ENCODE measurements around the gene AP5S1. TPM values are rescaled to one million over a fixed set of nuclear protein-coding genes. Genes with fewer than 3 reads are reported as not detected.

The AP5S1 gene
- total and polyA plus RNA-seq, 2 of the 13 experiments (the other 11 are each of a cell fraction or from before 2014, with no cell fraction given), result 7.9 to 23.2 TPM

DNA sequence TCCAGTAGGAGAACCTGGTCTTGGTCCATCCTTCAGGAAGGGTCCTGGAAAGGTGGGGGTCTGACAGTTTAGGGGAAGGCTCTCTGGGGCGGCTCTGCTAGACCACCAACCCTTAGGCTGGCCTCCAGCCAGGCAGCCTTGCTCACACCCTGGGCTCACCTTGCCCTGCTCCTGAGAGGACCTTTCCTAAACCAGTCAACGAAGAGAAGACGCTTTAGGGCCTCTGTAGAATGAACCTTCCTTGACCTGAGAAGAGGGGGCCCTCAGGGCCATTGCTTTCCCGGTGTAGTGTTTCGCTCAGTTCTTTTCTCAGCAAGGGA, 23.2 kb upstream of the AP5S1 start (continued):
- TF ChIP-seq, protein P1, sequence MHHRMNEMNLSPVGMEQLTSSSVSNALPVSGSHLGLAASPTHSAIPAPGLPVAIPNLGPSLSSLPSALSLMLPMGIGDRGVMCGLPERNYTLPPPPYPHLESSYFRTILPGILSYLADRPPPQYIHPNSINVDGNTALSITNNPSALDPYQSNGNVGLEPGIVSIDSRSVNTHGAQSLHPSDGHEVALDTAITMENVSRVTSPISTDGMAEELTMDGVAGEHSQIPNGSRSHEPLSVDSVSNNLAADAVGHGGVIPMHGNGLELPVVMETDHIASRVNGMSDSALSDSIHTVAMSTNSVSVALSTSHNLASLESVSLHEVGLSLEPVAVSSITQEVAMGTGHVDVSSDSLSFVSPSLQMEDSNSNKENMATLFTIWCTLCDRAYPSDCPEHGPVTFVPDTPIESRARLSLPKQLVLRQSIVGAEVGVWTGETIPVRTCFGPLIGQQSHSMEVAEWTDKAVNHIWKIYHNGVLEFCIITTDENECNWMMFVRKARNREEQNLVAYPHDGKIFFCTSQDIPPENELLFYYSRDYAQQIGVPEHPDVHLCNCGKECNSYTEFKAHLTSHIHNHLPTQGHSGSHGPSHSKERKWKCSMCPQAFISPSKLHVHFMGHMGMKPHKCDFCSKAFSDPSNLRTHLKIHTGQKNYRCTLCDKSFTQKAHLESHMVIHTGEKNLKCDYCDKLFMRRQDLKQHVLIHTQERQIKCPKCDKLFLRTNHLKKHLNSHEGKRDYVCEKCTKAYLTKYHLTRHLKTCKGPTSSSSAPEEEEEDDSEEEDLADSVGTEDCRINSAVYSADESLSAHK (CRISPR knock-in tag; IDR thresholded peaks at IDR 0.05; ENCODE audit: borderline replicate concordance), result no peak
- no peak for TF ChIP-seq THAP11 (CRISPR knock-in tag; IDR thresholded peaks at IDR 0.05)
- TF ChIP-seq REST (IDR thresholded peaks at IDR 0.05; ENCODE audit: borderline replicate concordance in 1 of 2, low read depth in 1 of 2, low read length in 2 of 2), result no peak
- no peak for TF ChIP-seq MAFK (conservative IDR thresholded peaks at IDR 0.05 in 1 of 2, IDR thresholded peaks at IDR 0.05 in 1 of 2; ENCODE audit: low read length in 2 of 2)
- no peak for TF ChIP-seq HMG20A (CRISPR knock-in tag; IDR thresholded peaks at IDR 0.05; ENCODE audit: borderline replicate concordance)
- no peak for TF ChIP-seq NFATC3 (CRISPR knock-in tag; IDR thresholded peaks at IDR 0.05)
- no peak for TF ChIP-seq ZNF672 (CRISPR knock-in tag; IDR thresholded peaks at IDR 0.05)
- no peak for TF ChIP-seq HES4 (CRISPR knock-in tag; IDR thresholded peaks at IDR 0.05; ENCODE audit: borderline replicate concordance)

Measured in HepG2 (cell line).